ENCODE results near the gene ALOXE3. TPM values are rescaled to one million over a fixed set of nuclear protein-coding genes. Genes with fewer than 3 reads are reported as not detected.
A peak's percentile ranks its signal among the peaks of the same experiment; 100 is the strongest.
"Not testable (repeated sequence)": the region's sequence is repeated elsewhere in the genome, so short reads cannot be mapped to it uniquely, and the experiment has no call there.

The ALOXE3 gene
- total RNA-seq, 2 donors from 2014 or later, result 0.20 TPM; not detected in 1

- peak in 1 of 2 donors; percentile 1 for TF ChIP-seq CTCF (IDR thresholded peaks at IDR 0.05)
- Histone ChIP-seq H3K9me3 (no peaks in the 10 kb centered on the region), H3K4me3 (no peak overlapping the region), H3K27ac (no peak overlapping the region), H3K36me3 (no peaks in the 10 kb centered on the region), H3K27me3 (no peaks in the 10 kb centered on the region), H3K4me1 (peaks cover 0 to 10% of the 10 kb centered on the region in 2 donors)
- no peak for DNase-seq (ENCODE audit: low spot score)
Observed at GRCh38 chr17:8110456-8110804, 7.9 kb downstream of the ALOXE3 start.

GRCh38 chr17:8109661-8110455 lies 8.5 kb downstream of the ALOXE3 start:
- H3K27me3 ChIP-seq, result no peaks in the 10 kb centered on the region
- H3K9me3 ChIP-seq, result no peaks in the 10 kb centered on the region
- H3K4me1 ChIP-seq, result peaks cover 0 to 10% of the 10 kb centered on the region in 2 donors
- no peak overlapping the region for H3K27ac ChIP-seq
- H3K36me3 ChIP-seq, result no peaks in the 10 kb centered on the region
- no peak for DNase-seq (ENCODE audit: low spot score)
- TF ChIP-seq CTCF (IDR thresholded peaks at IDR 0.05), result peak; percentile 72 to 84
- peak overlapping the region in 1 of 2 donors; percentile 13 for H3K4me3 ChIP-seq

- Histone ChIP-seq H3K4me1 (peaks cover 0 to 10% of the 10 kb centered on the region in 2 donors), H3K27ac (no peak overlapping the region), H3K9me3 (no peaks in the 10 kb centered on the region), H3K27me3 (no peaks in the 10 kb centered on the region), H3K36me3 (no peaks in the 10 kb centered on the region), H3K4me3 (no peak overlapping the region)
- no peak for DNase-seq (ENCODE audit: low spot score)
- TF ChIP-seq CTCF (IDR thresholded peaks at IDR 0.05), result no peak
Observed at GRCh38 chr17:8108972-8109660, 9.2 kb downstream of the ALOXE3 start.

DNA sequence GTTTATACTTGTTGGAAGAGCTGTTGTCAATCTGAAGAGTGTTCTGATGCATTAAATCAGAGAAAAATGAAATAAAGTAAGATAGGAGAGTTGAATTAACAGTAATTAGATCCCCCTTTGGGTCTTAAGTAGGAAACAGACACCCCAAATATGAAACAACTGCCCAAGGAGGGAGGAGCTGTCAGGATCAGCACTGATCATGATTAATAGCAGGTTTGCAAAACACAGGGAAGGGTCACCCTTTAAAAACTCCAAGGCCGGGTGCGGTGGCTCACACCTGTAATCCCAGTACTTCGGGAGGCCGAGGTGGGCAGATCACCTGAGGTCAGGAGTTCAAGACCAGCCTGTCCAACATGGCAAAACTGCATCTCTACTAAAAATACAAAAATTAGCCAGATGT lies 11.3 kb downstream of the ALOXE3 start:
- not testable (repeated sequence) for DNase-seq (ENCODE audit: low spot score); H3K27me3 ChIP-seq; H3K27ac ChIP-seq

GRCh38 chr17:8105957-8106398 lies 12.3 kb downstream of the ALOXE3 start:
- Histone ChIP-seq H3K27ac (no peak overlapping the region), H3K9me3 (no peaks in the 10 kb centered on the region), H3K36me3 (no peaks in the 10 kb centered on the region), H3K4me3 (no peak overlapping the region), H3K4me1 (peaks cover 0 to 10% of the 10 kb centered on the region in 2 donors), H3K27me3 (no peaks in the 10 kb centered on the region)
- no peak for DNase-seq (ENCODE audit: low spot score)
- no peak for TF ChIP-seq CTCF (IDR thresholded peaks at IDR 0.05)

More for the DNA sequence above, 11.3 kb downstream of the ALOXE3 start:
- H3K36me3 ChIP-seq, H3K4me3 ChIP-seq, H3K9me3 ChIP-seq: not testable (repeated sequence)
- peaks cover 0 to 10% of the 10 kb centered on the region in 2 donors for H3K4me1 ChIP-seq

GRCh38 chr17:8104911-8105310 lies 13.4 kb downstream of the ALOXE3 start:
- Histone ChIP-seq H3K36me3 (no peaks in the 10 kb centered on the region), H3K4me1 (peaks cover 0 to 4% of the 10 kb centered on the region in 2 donors), H3K27me3 (no peaks in the 10 kb centered on the region), H3K9me3 (no peaks in the 10 kb centered on the region), H3K4me3 (no peak overlapping the region), H3K27ac (no peak overlapping the region)
- TF ChIP-seq CTCF (IDR thresholded peaks at IDR 0.05), result no peak
- DNase-seq (ENCODE audit: low spot score), result no peak
